ENCODE measurements around the gene SERPINE3.
A peak's percentile ranks its signal among the peaks of the same experiment; 100 is the strongest.

The SERPINE3 gene

GRCh38 chr13:51329606-51330005 is 9.9 kb upstream of the SERPINE3 start:
- no peak for DNase-seq

GRCh38 chr13:51330791-51331190 is 8.7 kb upstream of the SERPINE3 start:
- no peak for DNase-seq

- no peak for DNase-seq
Measured at GRCh38 chr13:51331354-51331861, 8.1 kb upstream of the SERPINE3 start.

- no peak for DNase-seq
Measured at GRCh38 chr13:51332566-51333361, 6.7 kb upstream of the SERPINE3 start.

- no peak for DNase-seq
Measured at GRCh38 chr13:51333421-51333820, 6.1 kb upstream of the SERPINE3 start.

- no peak for DNase-seq
Measured at GRCh38 chr13:51333826-51334225, 5.7 kb upstream of the SERPINE3 start.

GRCh38 chr13:51336746-51337145 is 2.7 kb upstream of the SERPINE3 start:
- no peak for DNase-seq

- no peak for DNase-seq
Measured at GRCh38 chr13:51339952-51340732, 651 bp downstream of the SERPINE3 start.

GRCh38 chr13:51341232-51341631 is 1.7 kb downstream of the SERPINE3 start:
- DNase-seq: no peak

GRCh38 chr13:51341791-51342190 is 2.3 kb downstream of the SERPINE3 start:
- no peak for DNase-seq

- no peak for DNase-seq
Measured at GRCh38 chr13:51342706-51343105, 3.2 kb downstream of the SERPINE3 start.

GRCh38 chr13:51343475-51343874 is 4.0 kb downstream of the SERPINE3 start:
- DNase-seq: no peak

- DNase-seq: no peak
Measured at GRCh38 chr13:51346397-51346796, 6.9 kb downstream of the SERPINE3 start.

GRCh38 chr13:51347099-51347498 is 7.6 kb downstream of the SERPINE3 start:
- no peak for DNase-seq

- no peak for DNase-seq
Measured at GRCh38 chr13:51348069-51348967, 8.8 kb downstream of the SERPINE3 start.

- DNase-seq: no peak
Measured at GRCh38 chr13:51349016-51349415, 9.5 kb downstream of the SERPINE3 start.

GRCh38 chr13:51355217-51355616 is 15.7 kb downstream of the SERPINE3 start:
- DNase-seq: no peak

- no peak for DNase-seq
Measured at GRCh38 chr13:51357928-51358595, 18.6 kb downstream of the SERPINE3 start.

- DNase-seq: no peak
Measured at GRCh38 chr13:51359352-51359751, 19.9 kb downstream of the SERPINE3 start.

GRCh38 chr13:51360489-51360888 is 21.0 kb downstream of the SERPINE3 start:
- peak; percentile 2 for DNase-seq

- DNase-seq: no peak
Measured at GRCh38 chr13:51361106-51361505, 21.6 kb downstream of the SERPINE3 start.

GRCh38 chr13:51363625-51364024 is 24.1 kb downstream of the SERPINE3 start:
- DNase-seq: no peak
